ENCODE measurements around the gene CPNE7.

DNA sequence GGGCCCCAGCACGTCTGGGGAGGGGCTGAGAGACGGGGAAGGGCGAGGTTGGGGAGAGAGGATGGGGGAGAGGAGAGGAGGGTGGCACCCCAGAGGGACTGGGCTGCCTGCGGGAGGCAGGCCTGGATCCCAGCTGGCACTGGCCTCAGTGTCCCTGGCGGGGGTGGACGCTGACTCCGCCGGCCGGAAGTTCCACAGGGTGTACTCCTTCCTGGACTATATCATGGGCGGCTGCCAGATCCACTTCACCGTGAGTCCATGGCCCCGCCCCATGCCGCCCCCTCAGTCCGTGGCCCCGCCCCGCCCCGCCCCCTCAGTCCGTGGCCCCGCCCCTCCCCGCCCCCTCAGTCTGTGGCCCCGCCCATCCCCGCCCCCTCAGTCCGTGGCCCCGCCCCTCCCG, 11.3 kb downstream of the CPNE7 start:
- TF ChIP-seq POLR2AphosphoS5 (IDR thresholded peaks at IDR 0.05; ENCODE audit: low read depth, low read length) (no peak), TAF1 (IDR thresholded peaks at IDR 0.05; ENCODE audit: borderline replicate concordance, insufficient read depth, low read length) (no peak), SIN3A (IDR thresholded peaks at IDR 0.05; ENCODE audit: borderline replicate concordance, insufficient read depth, low read length) (no peak)
- TF ChIP-seq, protein P1, sequence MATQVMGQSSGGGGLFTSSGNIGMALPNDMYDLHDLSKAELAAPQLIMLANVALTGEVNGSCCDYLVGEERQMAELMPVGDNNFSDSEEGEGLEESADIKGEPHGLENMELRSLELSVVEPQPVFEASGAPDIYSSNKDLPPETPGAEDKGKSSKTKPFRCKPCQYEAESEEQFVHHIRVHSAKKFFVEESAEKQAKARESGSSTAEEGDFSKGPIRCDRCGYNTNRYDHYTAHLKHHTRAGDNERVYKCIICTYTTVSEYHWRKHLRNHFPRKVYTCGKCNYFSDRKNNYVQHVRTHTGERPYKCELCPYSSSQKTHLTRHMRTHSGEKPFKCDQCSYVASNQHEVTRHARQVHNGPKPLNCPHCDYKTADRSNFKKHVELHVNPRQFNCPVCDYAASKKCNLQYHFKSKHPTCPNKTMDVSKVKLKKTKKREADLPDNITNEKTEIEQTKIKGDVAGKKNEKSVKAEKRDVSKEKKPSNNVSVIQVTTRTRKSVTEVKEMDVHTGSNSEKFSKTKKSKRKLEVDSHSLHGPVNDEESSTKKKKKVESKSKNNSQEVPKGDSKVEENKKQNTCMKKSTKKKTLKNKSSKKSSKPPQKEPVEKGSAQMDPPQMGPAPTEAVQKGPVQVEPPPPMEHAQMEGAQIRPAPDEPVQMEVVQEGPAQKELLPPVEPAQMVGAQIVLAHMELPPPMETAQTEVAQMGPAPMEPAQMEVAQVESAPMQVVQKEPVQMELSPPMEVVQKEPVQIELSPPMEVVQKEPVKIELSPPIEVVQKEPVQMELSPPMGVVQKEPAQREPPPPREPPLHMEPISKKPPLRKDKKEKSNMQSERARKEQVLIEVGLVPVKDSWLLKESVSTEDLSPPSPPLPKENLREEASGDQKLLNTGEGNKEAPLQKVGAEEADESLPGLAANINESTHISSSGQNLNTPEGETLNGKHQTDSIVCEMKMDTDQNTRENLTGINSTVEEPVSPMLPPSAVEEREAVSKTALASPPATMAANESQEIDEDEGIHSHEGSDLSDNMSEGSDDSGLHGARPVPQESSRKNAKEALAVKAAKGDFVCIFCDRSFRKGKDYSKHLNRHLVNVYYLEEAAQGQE (IDR thresholded peaks at IDR 0.05; ENCODE audit: insufficient read depth in 1 of 2, low read depth in 2 of 2, low read length in 2 of 2), result no peak

Data from PFSK-1 (cell line).